Nephron (organoid): Measurements from ENCODE around the gene CIDEA.
"Not testable (repeated sequence)": the region's sequence is repeated elsewhere in the genome, so short reads cannot be mapped to it uniquely, and the experiment has no call there.

ENCODE experiments used
- H3K27ac Mint-ChIP-seq, 3 experiments: 2 replicates each; pipeline ENCODE4 v1.8.0; 2020; ENCODE audit warnings: mixed read lengths in 3 of 3, mild to moderate bottlenecking in 2 of 3, moderate library complexity in 1 of 3
- H3K27me3 Mint-ChIP-seq: 2 replicates; pipeline ENCODE4 v1.8.0; 2021; ENCODE audit warnings: low read depth, mild to moderate bottlenecking, moderate library complexity, mixed read lengths
- H3K36me3 Mint-ChIP-seq: 2 replicates; pipeline ENCODE4 v1.8.0; 2020; ENCODE audit warnings: low read depth, mixed read lengths
- H3K4me1 Mint-ChIP-seq: 2 replicates; pipeline ENCODE4 v1.8.0; 2020; ENCODE audit warnings: mixed read lengths
- H3K4me3 Mint-ChIP-seq, 3 experiments: 2 replicates each; pipeline ENCODE4 v1.8.0; 2020; ENCODE audit warnings: mild to moderate bottlenecking in 3 of 3, mixed read lengths in 3 of 3, moderate library complexity in 2 of 3
- H3K9me3 Mint-ChIP-seq: 2 replicates; pipeline ENCODE4 v1.8.0; 2020; ENCODE audit warnings: mixed read lengths
- CTCF ChIP-seq, 3 experiments: fragments of 200-600 bp; sonication (generic); IDR thresholded peaks; one replicate each; pipeline ENCODE4 v1.5.0; 2021; ENCODE audit warnings: antibody characterized with exemption in 3 of 3; ENCODE audit not compliant: unreplicated experiment in 3 of 3

The CIDEA gene

GRCh38 chr18:12236934-12237832 lies 17.0 kb upstream of the CIDEA start:
- no peaks in the 10 kb centered on the region for H3K9me3 Mint-ChIP-seq
- peaks cover 36% of the 10 kb centered on the region for H3K27me3 Mint-ChIP-seq
- H3K4me3 Mint-ChIP-seq, result no peak overlapping the region
- no peak overlapping the region for H3K27ac Mint-ChIP-seq
- peak; percentile 83 to 91 (median 91) for TF ChIP-seq CTCF (IDR thresholded peaks at IDR 0.05; ENCODE audit: unreplicated experiment in 3 of 3)
- H3K4me1 Mint-ChIP-seq, result no peaks in the 10 kb centered on the region
- H3K36me3 Mint-ChIP-seq, result no peaks in the 10 kb centered on the region

GRCh38 chr18:12238826-12239225 lies 15.3 kb upstream of the CIDEA start:
- Mint-ChIP-seq H3K9me3 (no peaks in the 10 kb centered on the region), H3K4me1 (no peaks in the 10 kb centered on the region), H3K27me3 (peaks cover 40% of the 10 kb centered on the region), H3K4me3 (no peak overlapping the region), H3K27ac (no peak overlapping the region), H3K36me3 (no peaks in the 10 kb centered on the region)
- TF ChIP-seq CTCF (IDR thresholded peaks at IDR 0.05; ENCODE audit: unreplicated experiment in 3 of 3), result no peak

GRCh38 chr18:12239431-12239830 lies 14.7 kb upstream of the CIDEA start:
- H3K27me3 Mint-ChIP-seq, result peaks cover 41% of the 10 kb centered on the region
- TF ChIP-seq CTCF (IDR thresholded peaks at IDR 0.05; ENCODE audit: unreplicated experiment in 3 of 3), result no peak
- no peaks in the 10 kb centered on the region for H3K4me1 Mint-ChIP-seq
- H3K36me3 Mint-ChIP-seq, result no peaks in the 10 kb centered on the region
- H3K4me3 Mint-ChIP-seq, result no peak overlapping the region
- no peak overlapping the region for H3K27ac Mint-ChIP-seq
- H3K9me3 Mint-ChIP-seq, result no peaks in the 10 kb centered on the region

- Mint-ChIP-seq H3K4me3 (no peak overlapping the region), H3K27me3 (peaks cover 59% of the 10 kb centered on the region), H3K27ac (no peak overlapping the region), H3K9me3 (no peaks in the 10 kb centered on the region), H3K4me1 (no peaks in the 10 kb centered on the region), H3K36me3 (no peaks in the 10 kb centered on the region)
- no peak for TF ChIP-seq CTCF (IDR thresholded peaks at IDR 0.05; ENCODE audit: unreplicated experiment in 3 of 3)
Measured at GRCh38 chr18:12242658-12243260, 11.4 kb upstream of the CIDEA start.

GRCh38 chr18:12243272-12243671 lies 10.9 kb upstream of the CIDEA start:
- H3K4me1 Mint-ChIP-seq, H3K4me3 Mint-ChIP-seq, H3K36me3 Mint-ChIP-seq, H3K9me3 Mint-ChIP-seq, H3K27ac Mint-ChIP-seq: not testable (repeated sequence)
- peaks cover 63% of the 10 kb centered on the region for H3K27me3 Mint-ChIP-seq

- no peak for TF ChIP-seq CTCF (IDR thresholded peaks at IDR 0.05; ENCODE audit: unreplicated experiment in 3 of 3)
- no peak overlapping the region for H3K27ac Mint-ChIP-seq
- peaks cover 68% of the 10 kb centered on the region for H3K27me3 Mint-ChIP-seq
- no peaks in the 10 kb centered on the region for H3K4me1 Mint-ChIP-seq
- H3K36me3 Mint-ChIP-seq, result no peaks in the 10 kb centered on the region
- H3K9me3 Mint-ChIP-seq, result no peaks in the 10 kb centered on the region
- no peak overlapping the region for H3K4me3 Mint-ChIP-seq
Measured at GRCh38 chr18:12245793-12246135, 8.4 kb upstream of the CIDEA start.
